ENCODE results near the gene CRIP3. TPM values are rescaled to one million over a fixed set of nuclear protein-coding genes. Genes with fewer than 3 reads are reported as not detected.

Gene CRIP3
- polyA plus RNA-seq, 1 donor from 2014 or later = 2.9 TPM

- H3K4me3 Mint-ChIP-seq = peak overlapping the region in 3 of 4 donors; percentile 44 to 74 (median 66)
- peaks cover 44% of the 10 kb centered on the region for H3K27me3 Mint-ChIP-seq
- H3K27ac Mint-ChIP-seq = no peak overlapping the region
- peaks cover 5 to 10% (median 9%) of the 10 kb centered on the region in 3 donors for H3K4me1 Mint-ChIP-seq
- H3K36me3 Mint-ChIP-seq = no peaks in the 10 kb centered on the region
- H3K9me3 Mint-ChIP-seq = peaks cover 0 to 4% (median 0%) of the 10 kb centered on the region in 3 donors
Observed at GRCh38 chr6:43276577-43277305, 31.9 kb downstream of the CRIP3 start.

- Mint-ChIP-seq H3K4me3 (peak overlapping the region; percentile 4 to 93 (median 84)), H3K4me1 (peaks cover 5 to 16% (median 14%) of the 10 kb centered on the region in 3 donors), H3K9me3 (peaks cover 0 to 4% (median 0%) of the 10 kb centered on the region in 3 donors)
Observed at GRCh38 chr6:43275801-43276576, 32.6 kb downstream of the CRIP3 start.

DNA sequence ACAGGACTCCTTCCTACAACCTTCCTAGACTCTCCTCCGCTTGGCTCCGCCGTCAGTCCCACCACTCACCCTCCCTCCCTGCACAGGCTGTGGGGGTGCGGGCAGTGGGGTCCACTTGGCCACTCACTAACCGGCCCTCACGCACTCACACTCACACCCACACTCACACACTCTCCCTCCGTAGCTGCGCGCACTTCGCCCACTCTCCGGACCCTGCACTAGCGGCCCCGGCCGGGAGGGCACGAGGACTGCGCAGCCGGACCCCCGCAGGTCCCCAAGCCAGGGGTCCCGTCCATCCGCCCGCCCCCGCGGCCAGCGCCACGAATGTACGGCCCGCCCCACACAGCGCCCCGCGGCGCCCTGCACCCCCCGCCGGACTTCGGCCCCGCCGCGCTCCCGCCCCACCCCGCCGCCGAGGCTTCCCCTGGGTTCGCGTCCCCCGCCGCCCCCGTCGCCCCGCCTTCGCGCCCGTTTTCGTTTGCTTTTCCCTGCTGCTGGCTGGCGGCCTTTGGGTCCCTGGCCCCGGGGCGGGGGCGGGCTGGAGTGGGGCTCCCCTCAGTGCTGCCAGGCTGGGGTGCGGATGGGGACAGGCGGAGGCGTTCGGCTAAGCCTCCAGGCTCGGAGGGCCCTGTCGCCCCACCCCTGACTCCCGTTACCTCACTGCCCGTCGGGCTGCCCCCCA, 33.6 kb downstream of the CRIP3 start:
- peaks cover 5 to 24% (median 24%) of the 10 kb centered on the region in 3 donors for H3K4me1 Mint-ChIP-seq
- peaks cover 40% of the 10 kb centered on the region for H3K27me3 Mint-ChIP-seq
- peaks cover 0 to 4% (median 0%) of the 10 kb centered on the region in 3 donors for H3K9me3 Mint-ChIP-seq

More at GRCh38 chr6:43275801-43276576, 32.6 kb downstream of the CRIP3 start:
- H3K27ac Mint-ChIP-seq = peak overlapping the region in 1 of 3 donors; percentile 51
- H3K36me3 Mint-ChIP-seq = no peaks in the 10 kb centered on the region
- H3K27me3 Mint-ChIP-seq = peaks cover 43% of the 10 kb centered on the region

DNA sequence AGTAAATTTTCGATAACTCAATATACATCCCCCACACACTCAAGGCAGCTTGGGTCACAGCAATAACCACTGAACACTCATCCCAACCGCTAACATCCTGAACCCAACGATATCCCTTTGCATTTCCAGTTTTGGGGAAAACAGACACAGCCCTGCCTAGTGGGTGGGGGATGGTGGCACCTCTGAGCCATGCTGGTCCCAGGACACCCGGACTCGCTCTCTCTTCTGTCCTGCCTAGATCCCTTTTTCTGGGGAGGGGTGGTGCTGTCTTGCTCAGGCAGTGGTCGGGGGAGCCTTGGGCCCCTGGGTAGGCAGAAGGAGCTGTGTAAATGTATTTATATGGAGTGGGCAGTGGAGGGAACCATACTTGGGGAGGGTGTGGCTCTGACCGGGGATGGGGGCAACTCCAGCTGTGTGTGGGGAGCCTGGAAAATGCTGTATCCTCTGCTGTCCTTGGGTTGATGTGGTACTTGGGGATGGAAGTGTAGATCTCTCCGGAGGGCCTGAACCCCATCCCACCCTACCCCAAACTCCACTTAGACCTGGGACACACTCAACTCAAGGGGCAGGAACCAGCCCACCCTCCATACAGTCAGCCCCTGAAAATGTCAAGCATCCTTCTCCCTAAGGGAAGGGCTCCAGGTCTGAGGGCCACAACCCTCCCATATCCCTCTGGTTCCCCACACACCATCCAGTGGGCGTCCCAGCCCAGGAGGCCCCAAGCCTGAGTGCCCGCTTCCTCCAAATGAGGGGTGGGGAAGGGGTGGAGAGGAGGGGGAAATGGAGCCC, 34.3 kb downstream of the CRIP3 start:
- H3K27ac Mint-ChIP-seq = peak overlapping the region in 1 of 3 donors; percentile 58
- no peaks in the 10 kb centered on the region for H3K36me3 Mint-ChIP-seq
- peaks cover 43% of the 10 kb centered on the region for H3K27me3 Mint-ChIP-seq
- H3K4me3 Mint-ChIP-seq = peak overlapping the region; percentile 15 to 79 (median 46)
- peaks cover 5 to 27% (median 26%) of the 10 kb centered on the region in 3 donors for H3K4me1 Mint-ChIP-seq
- peaks cover 0 to 4% (median 0%) of the 10 kb centered on the region in 3 donors for H3K9me3 Mint-ChIP-seq

More for the DNA sequence above, 33.6 kb downstream of the CRIP3 start:
- Mint-ChIP-seq H3K4me3 (peak overlapping the region in 3 of 4 donors; percentile 64 to 80 (median 79)), H3K27ac (no peak overlapping the region), H3K36me3 (no peaks in the 10 kb centered on the region)

GRCh38 chr6:43273707-43274106, 34.9 kb downstream of the CRIP3 start:
- no peaks in the 10 kb centered on the region for H3K36me3 Mint-ChIP-seq
- peaks cover 0 to 4% (median 0%) of the 10 kb centered on the region in 3 donors for H3K9me3 Mint-ChIP-seq
- no peak overlapping the region for H3K27ac Mint-ChIP-seq
- H3K4me3 Mint-ChIP-seq = peak overlapping the region in 2 of 4 donors; percentile 12 to 15
- H3K4me1 Mint-ChIP-seq = peaks cover 5 to 31% (median 29%) of the 10 kb centered on the region in 3 donors
- peaks cover 47% of the 10 kb centered on the region for H3K27me3 Mint-ChIP-seq

DNA sequence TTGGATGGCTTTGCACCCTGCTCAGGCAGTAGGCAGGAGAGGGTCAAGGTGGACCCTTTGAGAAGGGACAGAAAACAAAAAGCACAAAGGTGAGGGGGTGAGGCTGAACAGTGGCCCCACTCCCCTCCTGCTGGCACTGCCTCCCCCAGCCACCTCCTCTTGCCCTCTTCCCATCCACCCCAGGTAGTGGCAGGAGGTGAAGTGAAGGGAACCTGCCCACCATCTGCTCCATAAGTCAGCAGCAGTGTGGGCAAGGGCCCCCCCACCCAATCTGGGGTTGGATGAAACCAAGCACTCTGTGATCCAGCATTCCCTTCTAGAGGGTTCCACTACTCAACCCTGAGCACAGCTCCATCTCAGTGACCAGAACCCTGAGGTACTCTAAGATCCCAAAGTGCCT, 36.7 kb downstream of the CRIP3 start:
- peaks cover 0 to 3% (median 0%) of the 10 kb centered on the region in 3 donors for H3K9me3 Mint-ChIP-seq
- H3K27ac Mint-ChIP-seq = peak overlapping the region in 1 of 3 donors; percentile 31
- peaks cover 5 to 33% (median 29%) of the 10 kb centered on the region in 3 donors for H3K4me1 Mint-ChIP-seq
- peaks cover 42% of the 10 kb centered on the region for H3K27me3 Mint-ChIP-seq
- no peaks in the 10 kb centered on the region for H3K36me3 Mint-ChIP-seq
- peak overlapping the region in 2 of 4 donors; percentile 16 to 28 for H3K4me3 Mint-ChIP-seq

DNA sequence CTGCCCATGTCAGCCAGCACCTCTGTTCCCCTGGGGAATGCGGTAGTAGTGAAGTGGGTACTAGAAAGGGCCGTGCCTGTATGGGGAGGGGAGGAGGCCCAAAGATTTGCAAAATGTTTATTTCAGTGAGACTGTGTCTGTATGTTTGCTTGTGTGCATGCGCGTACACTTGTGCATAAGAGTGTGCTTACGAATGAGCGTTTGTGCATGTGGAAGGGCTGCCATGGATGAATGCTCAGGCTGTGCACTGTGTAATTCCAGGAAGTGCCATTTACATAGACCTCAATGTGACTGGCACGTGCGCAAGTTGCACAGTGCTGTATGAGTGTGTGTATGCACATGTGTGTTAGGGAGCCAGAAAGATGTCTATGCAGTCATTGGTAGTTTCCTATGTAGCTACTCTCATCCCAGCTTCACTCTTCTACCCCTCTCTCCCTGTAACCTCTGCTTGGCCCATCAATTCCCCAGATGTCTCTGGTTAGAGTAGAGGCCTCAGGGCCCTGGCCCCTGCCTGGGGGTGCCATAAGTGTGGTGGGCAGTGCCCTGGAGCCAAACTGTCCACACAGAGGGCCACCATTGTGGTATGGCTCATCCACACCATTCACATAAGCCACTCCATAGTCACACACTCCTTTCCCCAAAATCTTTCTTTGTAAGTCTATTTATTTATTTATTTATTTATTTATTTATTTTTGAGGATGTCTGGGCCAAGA, 37.4 kb downstream of the CRIP3 start:
- peaks cover 36% of the 10 kb centered on the region for H3K27me3 Mint-ChIP-seq
- H3K4me1 Mint-ChIP-seq = peaks cover 5 to 33% (median 29%) of the 10 kb centered on the region in 3 donors
- H3K36me3 Mint-ChIP-seq = no peaks in the 10 kb centered on the region
- peaks cover 0 to 3% (median 0%) of the 10 kb centered on the region in 3 donors for H3K9me3 Mint-ChIP-seq
- H3K27ac Mint-ChIP-seq = peak overlapping the region in 1 of 3 donors; percentile 0
- peak overlapping the region; percentile 1 to 69 (median 44) for H3K4me3 Mint-ChIP-seq

GRCh38 chr6:43269273-43270007, 39.2 kb downstream of the CRIP3 start:
- Mint-ChIP-seq H3K4me1 (peaks cover 0 to 29% (median 23%) of the 10 kb centered on the region in 3 donors), H3K27me3 (peaks cover 29% of the 10 kb centered on the region), H3K36me3 (no peaks in the 10 kb centered on the region), H3K4me3 (peak overlapping the region in 3 of 4 donors; percentile 67 to 91 (median 84)), H3K9me3 (no peaks in the 10 kb centered on the region), H3K27ac (peak overlapping the region in 2 of 3 donors; percentile 0 to 23)

- Mint-ChIP-seq H3K4me3 (peak overlapping the region in 3 of 4 donors; percentile 67 to 91 (median 84)), H3K27ac (peak overlapping the region in 1 of 3 donors; percentile 23), H3K9me3 (no peaks in the 10 kb centered on the region), H3K4me1 (peaks cover 0 to 27% (median 23%) of the 10 kb centered on the region in 3 donors), H3K36me3 (no peaks in the 10 kb centered on the region), H3K27me3 (peaks cover 23% of the 10 kb centered on the region)
Observed at GRCh38 chr6:43268782-43269272, 39.8 kb downstream of the CRIP3 start.

DNA sequence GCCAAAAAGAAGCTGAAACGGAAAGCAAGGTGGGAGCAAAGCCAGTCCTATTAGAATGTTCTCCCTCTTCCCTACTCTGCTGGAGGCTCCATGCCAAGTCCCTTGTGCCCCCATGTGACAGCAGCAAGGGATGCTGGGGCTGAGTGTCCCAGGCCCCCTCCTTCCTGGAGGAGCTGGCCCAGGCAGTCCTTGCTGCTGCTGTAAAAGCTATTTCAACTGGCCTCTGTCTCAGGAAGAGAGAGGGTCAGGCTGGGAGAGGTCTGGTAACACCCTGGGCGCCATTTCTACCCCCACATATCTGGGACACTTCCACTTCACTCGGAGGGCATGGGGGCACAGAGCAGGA, 40.3 kb downstream of the CRIP3 start:
- Mint-ChIP-seq H3K9me3 (no peaks in the 10 kb centered on the region), H3K4me3 (no peak overlapping the region), H3K27me3 (peaks cover 23% of the 10 kb centered on the region), H3K36me3 (no peaks in the 10 kb centered on the region), H3K27ac (no peak overlapping the region), H3K4me1 (peaks cover 0 to 30% (median 24%) of the 10 kb centered on the region in 3 donors)

DNA sequence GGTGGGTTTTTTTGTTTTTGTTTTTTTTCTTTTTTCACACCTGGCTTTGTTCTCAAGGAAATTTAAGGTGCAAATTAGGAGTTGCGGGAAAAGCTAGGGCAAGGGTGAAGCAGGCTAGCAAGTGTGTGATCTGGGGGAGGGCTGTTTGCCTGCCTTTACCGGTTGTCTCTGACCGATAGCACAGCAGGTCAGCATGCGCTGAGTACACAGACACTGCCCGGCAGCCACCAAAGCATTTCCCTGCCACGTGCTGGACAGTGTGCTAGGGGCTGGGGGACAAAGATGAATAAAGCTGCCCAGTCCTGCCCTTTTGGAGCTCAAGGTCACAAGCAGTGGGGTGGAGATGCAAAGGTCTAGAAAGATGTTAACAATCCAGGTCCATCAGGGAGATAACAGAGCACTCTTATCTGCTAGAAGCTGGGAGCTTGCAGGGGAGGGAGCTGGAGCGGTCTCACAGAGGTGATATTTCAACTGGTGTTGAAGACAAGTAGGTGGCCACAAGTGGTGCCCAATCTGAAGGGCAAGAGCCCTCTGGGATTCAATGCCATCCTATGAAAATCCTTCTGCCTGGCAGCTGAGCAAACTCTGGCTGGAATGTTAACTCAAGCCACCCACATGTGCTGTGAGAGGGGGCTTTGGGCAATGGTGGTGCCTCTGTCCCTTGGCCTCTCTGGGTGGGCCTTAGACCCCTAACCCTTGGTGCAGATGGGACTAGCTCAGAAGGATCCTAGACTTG, 40.8 kb downstream of the CRIP3 start:
- Mint-ChIP-seq H3K4me3 (peak overlapping the region in 1 of 4 donors; percentile 8), H3K36me3 (no peaks in the 10 kb centered on the region)

GRCh38 chr6:43265564-43265963, 43.1 kb downstream of the CRIP3 start:
- Mint-ChIP-seq H3K9me3 (no peaks in the 10 kb centered on the region), H3K4me1 (peaks cover 0 to 18% (median 12%) of the 10 kb centered on the region in 3 donors), H3K27me3 (peaks cover 15% of the 10 kb centered on the region), H3K4me3 (no peak overlapping the region), H3K36me3 (no peaks in the 10 kb centered on the region), H3K27ac (no peak overlapping the region)

More for the DNA sequence above, 40.8 kb downstream of the CRIP3 start:
- H3K27me3 Mint-ChIP-seq = peaks cover 23% of the 10 kb centered on the region
- peaks cover 0 to 30% (median 24%) of the 10 kb centered on the region in 3 donors for H3K4me1 Mint-ChIP-seq
- peak overlapping the region in 1 of 3 donors; percentile 54 for H3K27ac Mint-ChIP-seq
- H3K9me3 Mint-ChIP-seq = no peaks in the 10 kb centered on the region
